Keratinocyte (primary cell): Measurements from ENCODE around the gene TMEM132C. TPM values are rescaled to one million over a fixed set of nuclear protein-coding genes. Genes with fewer than 3 reads are reported as not detected.

Experiments
- DNase-seq: peaks from one replicate; pipeline ENCODE4 v3.0.0-alpha.2; 2011; ENCODE audit warnings: low read depth, missing footprints, low spot score
- FAIRE-seq: peaks from 2 replicates; lab custom pipeline; 2011; peaks lifted over from hg19 to GRCh38; lab: Jason Lieb, UNC
- H2AFZ ChIP-seq: 2 replicates; pipeline ENCODE4 v1.6.0; 2012; ENCODE audit warnings: low read length, control low read depth, inconsistent platforms; ENCODE audit not compliant: control insufficient read depth
- H3K27ac ChIP-seq: 2 replicates; pipeline ENCODE4 v1.5.1; 2011; ENCODE audit warnings: low read length; ENCODE audit not compliant: control insufficient read depth, insufficient read depth
- H3K27me3 ChIP-seq: 3 replicates; pipeline ENCODE4 v1.6.0; 2011; ENCODE audit warnings: low read length; ENCODE audit not compliant: control insufficient read depth, insufficient read depth; ENCODE audit errors: extremely low read depth
- H3K36me3 ChIP-seq, 2 experiments: 2 replicates in 1 of 2; 3 replicates in 1 of 2; pipeline ENCODE4 v1.5.1; 2011; ENCODE audit warnings: low read length in 2 of 2, mild to moderate bottlenecking in 1 of 2; ENCODE audit not compliant: control insufficient read depth in 2 of 2, insufficient read depth in 2 of 2; ENCODE audit errors: extremely low read depth in 1 of 2
- H3K4me1 ChIP-seq: 3 replicates; pipeline ENCODE4 v1.5.1; 2011; ENCODE audit warnings: low read length; ENCODE audit not compliant: control insufficient read depth, insufficient read depth; ENCODE audit errors: extremely low read depth
- H3K4me2 ChIP-seq: 3 replicates; pipeline ENCODE4 v1.6.0; 2011; ENCODE audit warnings: low read depth, low read length; ENCODE audit not compliant: control insufficient read depth, insufficient read depth; ENCODE audit errors: extremely low read depth
- H3K4me3 ChIP-seq, 3 experiments: fragments of 200-600 bp in 1 of 3; sonication (generic) in 1 of 3; 2 replicates in 2 of 3; 3 replicates in 1 of 3; pipeline ENCODE4 v1.5.1; 2011 to 2016; ENCODE audit warnings: low read length in 3 of 3, mild to moderate bottlenecking in 3 of 3, control low read depth in 2 of 3, inconsistent platforms in 1 of 3, low read depth in 1 of 3, mixed read lengths in 1 of 3, mixed run types in 1 of 3, moderate library complexity in 1 of 3; ENCODE audit not compliant: control insufficient read depth in 2 of 3, insufficient read depth in 2 of 3; ENCODE audit errors: extremely low read depth in 1 of 3
- H3K79me2 ChIP-seq: 2 replicates; pipeline ENCODE4 v1.6.0; 2012; ENCODE audit warnings: low read length; ENCODE audit not compliant: control insufficient read depth, insufficient read depth
- H3K9ac ChIP-seq: 3 replicates; pipeline ENCODE4 v1.6.0; 2011; ENCODE audit warnings: low read length; ENCODE audit not compliant: control insufficient read depth, insufficient read depth; ENCODE audit errors: extremely low read depth
- H3K9me1 ChIP-seq: 3 replicates; pipeline ENCODE4 v1.6.0; 2011; ENCODE audit warnings: low read length; ENCODE audit not compliant: control insufficient read depth, insufficient read depth; ENCODE audit errors: extremely low read depth
- H3K9me3 ChIP-seq: 2 replicates; pipeline ENCODE4 v1.5.1; 2012; ENCODE audit warnings: low read depth, low read length; ENCODE audit not compliant: control insufficient read depth
- H4K20me1 ChIP-seq: 3 replicates; pipeline ENCODE4 v1.6.0; 2011; ENCODE audit warnings: low read length; ENCODE audit not compliant: control insufficient read depth, insufficient read depth; ENCODE audit errors: extremely low read depth
- CTCF ChIP-seq, 3 experiments: IDR thresholded peaks in 1 of 3; conservative IDR thresholded peaks in 1 of 3; optimal IDR thresholded peaks in 1 of 3; 2 replicates in 2 of 3; 3 replicates in 1 of 3; pipeline versions ENCODE3 to v1.5.1; 2011; ENCODE audit warnings: low read length in 3 of 3, mild to moderate bottlenecking in 3 of 3, moderate library complexity in 2 of 3, control low read depth in 1 of 3, inconsistent platforms in 1 of 3; ENCODE audit not compliant: insufficient read depth in 2 of 3; ENCODE audit errors: extremely low read depth in 1 of 3
- EZH2 ChIP-seq: IDR thresholded peaks from one replicate; pipeline ENCODE4 v1.6.1; 2012; ENCODE audit warnings: inconsistent platforms, mild to moderate bottlenecking, low read length, moderate library complexity
- dilution Hi-C: fragments of 300-500 bp; cut with MboI; formaldehyde crosslinking; loops from one replicate; pipeline ENCODE4 v1.7.0; 2020; ENCODE audit warnings: low sequenced_read_pairs; ENCODE audit not compliant: extremely low pct_ligation_motif_present
- polyA plus RNA-seq, 5 experiments: library from polyadenylated mRNA; depleted of rRNA in 3 of 5; stranded (reverse) in 3 of 5; stranded (forward) in 1 of 5; unstranded in 1 of 5; fragments of >200 nt; gene quantifications; 1 replicate in 1 of 5; 2 replicates in 3 of 5; 3 replicates in 1 of 5; pipeline versions ENCODE4 v1.2.1 to v1.2.3, GENCODE V29; 2011 to 2012; ENCODE audit warnings: missing spikeins in 2 of 5, low read depth in 1 of 5, low replicate concordance in 1 of 5

Gene TMEM132C
- polyA plus RNA-seq, 1 donor (not counting 4 experiments of a cell fraction or from before 2014, with no cell fraction given), result not detected

GRCh38 chr12:128288357-128288756 lies 21.4 kb downstream of the TMEM132C start:
- TF ChIP-seq CTCF (optimal IDR thresholded peaks at IDR 0.05 in 1 of 3, IDR thresholded peaks at IDR 0.05 in 1 of 3, conservative IDR thresholded peaks at IDR 0.05 in 1 of 3; ENCODE audit: extremely low read depth in 1 of 3, insufficient read depth in 2 of 3, low read length in 3 of 3), result no peak
- no peak for TF ChIP-seq EZH2
- dilution Hi-C loops, result no loop called here

GRCh38 chr12:128288896-128289295 lies 21.9 kb downstream of the TMEM132C start:
- H3K4me1 ChIP-seq, result no peaks in the 10 kb centered on the region
- no peak overlapping the region for H3K27ac ChIP-seq
- H3K27me3 ChIP-seq, result no peaks in the 10 kb centered on the region
- no peak overlapping the region for H3K9ac ChIP-seq
- DNase-seq, result no peak
- no peaks in the 10 kb centered on the region for H3K79me2 ChIP-seq
- TF ChIP-seq EZH2 (no peak), CTCF (optimal IDR thresholded peaks at IDR 0.05 in 1 of 3, IDR thresholded peaks at IDR 0.05 in 1 of 3, conservative IDR thresholded peaks at IDR 0.05 in 1 of 3; ENCODE audit: extremely low read depth in 1 of 3, insufficient read depth in 2 of 3, low read length in 3 of 3) (no peak)
- FAIRE-seq, result no peak
- no peak overlapping the region for H2AFZ ChIP-seq
- dilution Hi-C loops, result no loop called here
- no peaks in the 10 kb centered on the region for H3K36me3 ChIP-seq
- no peak overlapping the region for H3K4me2 ChIP-seq
- H3K9me3 ChIP-seq, result peaks cover 4% of the 10 kb centered on the region
- no peaks in the 10 kb centered on the region for H3K9me1 ChIP-seq
- no peaks in the 10 kb centered on the region for H4K20me1 ChIP-seq
- H3K4me3 ChIP-seq, result no peak overlapping the region

More at GRCh38 chr12:128288357-128288756, 21.4 kb downstream of the TMEM132C start:
- Histone ChIP-seq H3K9me1 (no peaks in the 10 kb centered on the region), H3K4me1 (no peaks in the 10 kb centered on the region), H2AFZ (no peak overlapping the region), H3K27ac (no peak overlapping the region), H3K27me3 (no peaks in the 10 kb centered on the region), H3K36me3 (no peaks in the 10 kb centered on the region), H3K4me3 (no peak overlapping the region), H3K79me2 (no peaks in the 10 kb centered on the region), H3K4me2 (no peak overlapping the region), H3K9me3 (peaks cover 4% of the 10 kb centered on the region), H3K9ac (no peak overlapping the region), H4K20me1 (no peaks in the 10 kb centered on the region)
- FAIRE-seq (no peak), DNase-seq (no peak)
